K562 (cell line): ENCODE data around the gene FAAH. TPM values are rescaled to one million over a fixed set of nuclear protein-coding genes. Genes with fewer than 3 reads are reported as not detected.

ENCODE experiments used
- ATAC-seq: fragments of 200-7000 bp; cut with Tn5 transposase; 3 replicates; pipeline ENCODE4 v1.9.1; 2020; ENCODE audit warnings: moderate library complexity
- BruUV-seq: library from RNA; stranded (reverse); fragments of 400-500 nt; replicated peaks from 2 replicates; lab custom pipeline; 2021; lab: Mats Ljungman, UMichigan
- CTCF ChIA-PET: fragments of 300-600 bp; formaldehyde crosslinking; extraction: SDS; loops from one replicate; lab custom pipeline; 2021; ENCODE audit warnings: low intra/inter-chr PET ratio; lab: Yijun Ruan, JAX
- POLR2A ChIA-PET: fragments of 300-600, 350-650 bp; sonication (Branson Sonifier 250); formaldehyde crosslinking; extraction: SDS; loops from one replicate; lab custom pipeline; 2021; ENCODE audit warnings: antibody characterized with exemption, inconsistent platforms; lab: Yijun Ruan, JAX
- DNase-seq, 4 experiments: peaks; one replicate each; pipeline versions ENCODE4 v3.0.0 to v3.0.0-alpha.2; 2011 to 2018; ENCODE audit warnings: low spot score in 3 of 4, mixed read lengths in 3 of 4; ENCODE audit errors: extremely low read depth in 1 of 4
- FAIRE-seq: peaks from 2 replicates; lab custom pipeline; 2011; peaks lifted over from hg19 to GRCh38; lab: Jason Lieb, UNC
- H2AFZ ChIP-seq: 2 replicates; pipeline ENCODE4 v1.6.0; 2011; ENCODE audit warnings: low read depth, low read length, control low read depth, inconsistent platforms
- H3K27ac ChIP-seq: fragments of 200-600 bp; 3 replicates; pipeline ENCODE4 v1.8.0; 2011; ENCODE audit warnings: low read depth, mild to moderate bottlenecking, control low read depth, inconsistent platforms, low read length, moderate library complexity, mixed read lengths; ENCODE audit errors: extremely low read depth
- H3K27me3 ChIP-seq, 2 experiments: fragments of 300-600 bp in 1 of 2; 2 replicates in 1 of 2; 3 replicates in 1 of 2; pipeline versions ENCODE4 v1.6.0 to v1.8.0; 2011; ENCODE audit warnings: inconsistent platforms in 2 of 2, low read length in 2 of 2, mild to moderate bottlenecking in 1 of 2, mixed read lengths in 1 of 2, moderate library complexity in 1 of 2; ENCODE audit not compliant: control insufficient read depth in 2 of 2, insufficient read depth in 2 of 2
- H3K36me3 ChIP-seq: fragments of 300-600 bp; 3 replicates; pipeline ENCODE4 v1.8.0; 2011; ENCODE audit warnings: mild to moderate bottlenecking, low read length, inconsistent platforms; ENCODE audit not compliant: control insufficient read depth, insufficient read depth
- H3K4me1 ChIP-seq, 2 experiments: fragments of 200-600 bp in 1 of 2; replicated peaks in 1 of 2; 2 replicates in 1 of 2; 3 replicates in 1 of 2; pipeline versions ENCODE4 v1.5.1 to v1.8.0; 2011; ENCODE audit warnings: inconsistent platforms in 2 of 2, low read length in 2 of 2, mild to moderate bottlenecking in 1 of 2, mixed read lengths in 1 of 2, moderate library complexity in 1 of 2; ENCODE audit not compliant: control insufficient read depth in 2 of 2, insufficient read depth in 2 of 2
- H3K4me2 ChIP-seq: 2 replicates; pipeline ENCODE4 v1.6.1; 2011; ENCODE audit warnings: low read length, control low read depth, inconsistent platforms, mixed read lengths; ENCODE audit not compliant: insufficient read depth
- H3K4me3 ChIP-seq: fragments of 200-600 bp; sonication (generic), shearing (Covaris generic); 2 replicates; pipeline ENCODE4 v1.5.1; 2016; ENCODE audit warnings: control low read depth, inconsistent platforms
- H3K79me2 ChIP-seq: fragments of 200-600 bp; 3 replicates; pipeline ENCODE4 v1.8.0; 2011; ENCODE audit warnings: low read length, inconsistent platforms; ENCODE audit not compliant: control insufficient read depth, insufficient read depth
- H3K9ac ChIP-seq, 2 experiments: 2 replicates each; pipeline versions ENCODE4 v1.6.0 to v1.6.1; 2011; ENCODE audit warnings: low read depth in 2 of 2, low read length in 2 of 2, control low read depth in 1 of 2, inconsistent platforms in 1 of 2, mild to moderate bottlenecking in 1 of 2, mixed read lengths in 1 of 2; ENCODE audit not compliant: insufficient read depth in 1 of 2
- H3K9me1 ChIP-seq: one replicate; pipeline ENCODE4 v1.6.0; 2011; ENCODE audit warnings: inconsistent platforms, mild to moderate bottlenecking, low read length, moderate library complexity; ENCODE audit not compliant: control insufficient read depth, insufficient read depth
- H3K9me3 ChIP-seq: replicated peaks from 2 replicates; pipeline ENCODE4 v1.5.1; 2011; ENCODE audit warnings: low read depth, low read length, inconsistent platforms; ENCODE audit not compliant: control insufficient read depth, insufficient read depth
- H4K20me1 ChIP-seq: replicated peaks from 2 replicates; pipeline ENCODE4 v1.6.1; 2011; ENCODE audit warnings: low read length, inconsistent platforms, mixed read lengths; ENCODE audit not compliant: control insufficient read depth, insufficient read depth
- ATF1 ChIP-seq, 2 experiments: fragments of 450-650 bp in 1 of 2; IDR thresholded peaks; 2 replicates each; pipeline ENCODE4 v1.6.1; 2016; ENCODE audit warnings: missing compliant biosample characterization in 1 of 2, missing genetic modification characterization in 1 of 2
- BACH1 ChIP-seq: fragments of 200-800 bp; sonication (Bioruptor generic); IDR thresholded peaks from 2 replicates; pipeline ENCODE4 v1.6.1; 2016; ENCODE audit warnings: missing genetic modification characterization, missing compliant biosample characterization
- BHLHE40 ChIP-seq: IDR thresholded peaks from 2 replicates; pipeline ENCODE4 v1.6.1; 2011; ENCODE audit warnings: low read length, improper control_type of control experiment
- E2F8 ChIP-seq: fragments of 450-650 bp; IDR thresholded peaks from 2 replicates; pipeline ENCODE4 v1.7.1; 2018; ENCODE audit warnings: mild to moderate bottlenecking, low read depth; ENCODE audit not compliant: partially characterized antibody
- ELK1 ChIP-seq: sonication (generic); formaldehyde crosslinking; IDR thresholded peaks from 2 replicates; pipeline ENCODE4 v1.8.1; 2022; ENCODE audit warnings: missing genetic modification reagents
- HCFC1 ChIP-seq: IDR thresholded peaks from 2 replicates; pipeline ENCODE4 v1.6.1; 2012; ENCODE audit warnings: low read depth, low read length, improper control_type of control experiment
- NCOA4 ChIP-seq: fragments of 450-650 bp; IDR thresholded peaks from 2 replicates; pipeline ENCODE4 v1.6.1; 2018; ENCODE audit warnings: mild to moderate bottlenecking; ENCODE audit not compliant: partially characterized antibody
- NCOA6 ChIP-seq: fragments of 450-650 bp; IDR thresholded peaks from 2 replicates; pipeline ENCODE4 v1.6.1; 2017; ENCODE audit warnings: mild to moderate bottlenecking
- POLR2H ChIP-seq: IDR thresholded peaks from 2 replicates; pipeline ENCODE4 v1.6.1; 2016; ENCODE audit warnings: missing genetic modification characterization, low read depth, mild to moderate bottlenecking, control low read depth, missing compliant biosample characterization, moderate library complexity
- RBM22 ChIP-seq: fragments of 200-400 bp; formaldehyde crosslinking; IDR thresholded peaks from 2 replicates; pipeline ENCODE4 v1.6.1; 2018; ENCODE audit warnings: low read length, low read depth; ENCODE audit not compliant: poor library complexity, severe bottlenecking
- TAF9B ChIP-seq: fragments of 450-650 bp; IDR thresholded peaks from 2 replicates; pipeline ENCODE4 v1.6.1; 2018; ENCODE audit warnings: mild to moderate bottlenecking; ENCODE audit not compliant: partially characterized antibody
- ZBTB9 ChIP-seq: fragments of 450-650 bp; formaldehyde crosslinking; IDR thresholded peaks from 2 replicates; pipeline ENCODE4 v1.4.0; 2020; ENCODE audit warnings: mild to moderate bottlenecking, moderate library complexity
- ZNF175 ChIP-seq: fragments of 200-800 bp; sonication (Bioruptor generic); IDR thresholded peaks from 2 replicates; pipeline ENCODE4 v1.6.1; 2016; ENCODE audit warnings: low read depth, mild to moderate bottlenecking, missing genetic modification characterization, missing compliant biosample characterization
- ZNF263 ChIP-seq: sonication (generic); formaldehyde crosslinking; IDR thresholded peaks from 2 replicates; pipeline ENCODE4 v1.8.0; 2022; ENCODE audit warnings: mild to moderate bottlenecking, missing genetic modification reagents, borderline replicate concordance
- ZNF707 ChIP-seq: fragments of 250-450 bp; sonication (Bioruptor Pico); conservative IDR thresholded peaks from 2 replicates; pipeline ENCODE4 v1.8.0; 2022; ENCODE audit warnings: inconsistent platforms, mild to moderate bottlenecking, moderate library complexity
- WGBS: fragments of 100-300 bp; shearing (Covaris generic); methylation state at CpG from one replicate; pipeline ENCODE4 v1.1.6; 2016; ENCODE audit warnings: low coverage, mixed read lengths; ENCODE audit not compliant: insufficient coverage; ENCODE audit errors: missing lambda C conversion rate; 5-methylcytosine and 5-hydroxymethylcytosine counted together
- in situ Hi-C: fragments of 300-500 bp; cut with MboI; formaldehyde crosslinking; loops from 4 replicates; pipeline ENCODE4 v1.15.0; 2018; ENCODE audit warnings: inconsistent platforms, mixed read lengths
- intact Hi-C: fragments of 100-400 bp; cut with micrococcal nuclease; formaldehyde crosslinking; loops from 2 replicates; pipeline ENCODE4 v1.14.2; 2022
- polyA plus RNA-seq, 8 experiments: library from polyadenylated mRNA; depleted of rRNA in 4 of 8; stranded (reverse) in 5 of 8; unstranded in 3 of 8; fragments of >200 nt; fragmentation: Nextera tagmentation in 2 of 8; fragmentation: Illumina TruSeq in 1 of 8; extraction: Ambion mirVana in 2 of 8; extraction: Trizol in 1 of 8; gene quantifications; 2 replicates each; pipeline versions ENCODE4 v1.2.1 to v1.2.3, GENCODE V29; 2011 to 2014; ENCODE audit warnings: inconsistent platforms in 1 of 8, missing spikeins in 1 of 8
- total RNA-seq, 7 experiments: library from RNA; depleted of rRNA in 6 of 7; stranded (reverse); fragments of >200 nt in 6 of 7; fragmentation: Illumina TruSeq in 2 of 7; extraction: Trizol in 2 of 7; gene quantifications; 2 replicates each; pipeline versions ENCODE4 v1.2.1 to v1.2.3, GENCODE V29; 2011 to 2021; ENCODE audit warnings: low replicate concordance in 1 of 7

The FAAH gene
- total and polyA plus RNA-seq, 9 of the 15 experiments (the other 6 are each of a cell fraction or from before 2014, with no cell fraction given): 0.06 to 1.1 (median 0.32) TPM

GRCh38 chr1:46369542-46370213 is 24.4 kb upstream of the FAAH start (continued):
- no peak for TF ChIP-seq NCOA6

- peak; percentile 78 for FAIRE-seq
- Histone ChIP-seq H3K36me3 (peaks cover 27% of the 10 kb centered on the region; the same call in 2 of the 3 replicates), H3K4me3 (no peak overlapping the region), H3K27ac (peak overlapping the region; percentile 54), H3K27me3 (no peaks in the 10 kb centered on the region), H2AFZ (peak overlapping the region; percentile 56), H3K4me1 (peaks cover 3 to 22% of the 10 kb centered on the region in 2 experiments; a peak in 3 of 5 replicates), H3K79me2 (no peaks in the 10 kb centered on the region), H3K9me3 (no peaks in the 10 kb centered on the region), H3K9me1 (no peaks in the 10 kb centered on the region), H3K9ac (peak overlapping the region in 1 of 2 experiments; percentile 5; a peak in 1 of 4 replicates), H3K4me2 (peak overlapping the region; percentile 65), H4K20me1 (0 out of 2 replicates have a peak, but pooled peaks cover 3% of the 10 kb centered on the region)
- in situ Hi-C loops (no loop called here), intact Hi-C loops (no loop called here)
- DNase-seq: peak; percentile 63 to 81 (median 68)
- 24% methylated on average over 3 of the region's 3 CpGs for WGBS
- BruUV-seq: no TSS peak
- ChIA-PET CTCF (no interaction called here), POLR2A (interaction anchor here (0.6 to 1.9 kb wide), 5 partner anchors 10 to 1244 kb away, joined by 3 to 6 read pairs (median 4); no protein-coding TSS in a partner anchor)
- ATAC-seq: peak; percentile 79
- TF ChIP-seq HCFC1 (no peak), ZNF707 (CRISPR knock-in tag) (no peak), ZBTB9 (CRISPR knock-in tag) (no peak), ZNF175 (CRISPR knock-in tag) (no peak), BACH1 (tag) (no peak), ATF1 (CRISPR knock-in tag; IDR thresholded peaks at IDR 0.05) (no peak), ATF1 (tag; IDR thresholded peaks at IDR 0.05) (0 out of 2 replicates have a peak, but pooled peaks have one; percentile 25), NCOA4 (no peak), TAF9B (no peak), ELK1 (CRISPR knock-in tag) (no peak), BHLHE40 (peak; percentile 26; the same call in 1 of the 2 replicates), POLR2H (tag) (0 out of 2 replicates have a peak, but pooled peaks have one; percentile 33), RBM22 (no peak), E2F8 (no peak), ZNF263 (no peak)
Measured at GRCh38 chr1:46370214-46370633, 23.9 kb upstream of the FAAH start.
